Measurements from ENCODE around the gene LETM1.

The LETM1 gene

GRCh38 chr4:1773754-1774153 is 82.2 kb downstream of the LETM1 start:
- no peak for DNase-seq

- no peak for DNase-seq
Measured at GRCh38 chr4:1772853-1773538, 83.0 kb downstream of the LETM1 start.

- DNase-seq: no peak
Measured at GRCh38 chr4:1771555-1772305, 84.2 kb downstream of the LETM1 start.

- no peak for DNase-seq
Measured at GRCh38 chr4:1770791-1771231, 85.1 kb downstream of the LETM1 start.

GRCh38 chr4:1770245-1770644 is 85.7 kb downstream of the LETM1 start:
- DNase-seq: no peak

GRCh38 chr4:1769692-1770091 is 86.3 kb downstream of the LETM1 start:
- DNase-seq: no peak

GRCh38 chr4:1768367-1769034 is 87.5 kb downstream of the LETM1 start:
- no peak for DNase-seq

- peak; percentile 53 for DNase-seq
Measured at GRCh38 chr4:1767770-1768366, 88.1 kb downstream of the LETM1 start.

GRCh38 chr4:1767061-1767769 is 88.7 kb downstream of the LETM1 start:
- no peak for DNase-seq

- DNase-seq: no peak
Measured at GRCh38 chr4:1766106-1767060, 89.6 kb downstream of the LETM1 start.

GRCh38 chr4:1765409-1766072 is 90.4 kb downstream of the LETM1 start:
- no peak for DNase-seq

GRCh38 chr4:1764670-1765069 is 91.3 kb downstream of the LETM1 start:
- DNase-seq: no peak

GRCh38 chr4:1763550-1764080 is 92.3 kb downstream of the LETM1 start:
- DNase-seq: peak; percentile 9

GRCh38 chr4:1763070-1763549 is 92.8 kb downstream of the LETM1 start:
- DNase-seq: no peak

GRCh38 chr4:1762264-1763010 is 93.5 kb downstream of the LETM1 start:
- DNase-seq: no peak

Measured in suppressor macrophage treated with lipopolysaccharide for 4 hours (primary cell).